Adipocyte (in vitro differentiated cells): Measurements from ENCODE around the gene XYLT1.

Experiments used
- DNase-seq: peaks from one replicate; pipeline ENCODE4 v3.0.0-alpha.2; 2015; ENCODE audit warnings: low read depth
- H3K27me3 ChIP-seq: replicated peaks from 2 replicates; pipeline ENCODE4 v1.7.0; 2013; ENCODE audit warnings: mild to moderate bottlenecking, low read length, moderate library complexity; ENCODE audit not compliant: control insufficient read depth, insufficient read depth
- H3K36me3 ChIP-seq: 2 replicates; pipeline ENCODE4 v1.7.0; 2013; ENCODE audit warnings: low read length, mild to moderate bottlenecking, moderate library complexity; ENCODE audit not compliant: control insufficient read depth, insufficient read depth, severe bottlenecking
- H3K4me1 ChIP-seq: 2 replicates; pipeline ENCODE4 v1.7.0; 2013; ENCODE audit warnings: mild to moderate bottlenecking, low read length, moderate library complexity; ENCODE audit not compliant: control insufficient read depth, insufficient read depth
- H3K4me3 ChIP-seq: 2 replicates; pipeline ENCODE4 v1.7.0; 2013; ENCODE audit warnings: mild to moderate bottlenecking, low read length, moderate library complexity
- H3K9ac ChIP-seq: 2 replicates; pipeline ENCODE4 v1.7.0; 2013; ENCODE audit warnings: mild to moderate bottlenecking, low read length, moderate library complexity
- H3K9me3 ChIP-seq: 2 replicates; pipeline ENCODE4 v1.7.0; 2013; ENCODE audit warnings: mild to moderate bottlenecking, low read length, moderate library complexity; ENCODE audit not compliant: control insufficient read depth

Gene XYLT1

DNA sequence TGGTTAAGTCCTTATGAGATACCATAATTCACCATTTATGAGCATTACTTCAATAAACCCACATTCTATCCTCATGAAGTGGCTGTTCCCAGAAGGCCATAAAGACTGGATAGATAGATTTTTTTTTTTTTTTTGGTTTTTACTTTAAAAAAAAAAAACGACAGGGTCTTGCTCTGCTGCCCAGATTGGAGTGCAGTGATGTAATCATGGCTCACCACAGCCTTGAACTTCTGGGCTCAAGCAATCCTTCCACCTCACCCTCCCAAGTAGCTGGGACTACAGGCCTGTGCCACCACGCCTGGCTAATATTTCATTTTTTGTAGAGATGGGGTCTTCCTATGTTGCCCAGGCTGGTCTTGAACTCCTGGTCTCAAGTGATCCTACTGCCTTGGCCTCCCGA lies 102.3 kb downstream of the XYLT1 start:
- H3K9me3 ChIP-seq, result no peaks in the 10 kb centered on the region
- no peak overlapping the region for H3K4me3 ChIP-seq
- H3K36me3 ChIP-seq, result no peaks in the 10 kb centered on the region
- H3K27me3 ChIP-seq, result no peaks in the 10 kb centered on the region
- H3K9ac ChIP-seq, result no peak overlapping the region
- DNase-seq, result no peak
- peaks cover 49% of the 10 kb centered on the region for H3K4me1 ChIP-seq

DNA sequence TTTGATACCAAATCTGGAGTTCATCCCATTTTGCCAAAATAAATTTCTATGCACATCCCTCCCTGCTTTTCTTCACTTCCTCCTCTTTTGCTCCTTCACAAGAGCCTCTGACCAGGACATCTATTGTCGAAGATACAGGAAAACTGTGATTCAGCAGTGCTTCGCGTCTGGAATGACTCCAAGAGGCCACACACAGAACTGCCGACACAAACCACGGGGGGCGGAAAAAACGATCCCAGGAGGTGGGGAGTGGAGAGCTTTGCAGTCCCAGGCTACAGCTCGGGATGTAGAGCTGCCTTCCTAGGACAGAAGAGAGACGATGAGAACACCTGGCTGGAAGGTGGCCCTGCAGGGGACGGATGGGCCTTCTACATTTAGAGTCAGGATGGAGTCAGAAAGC lies 102.8 kb downstream of the XYLT1 start:
- H3K36me3 ChIP-seq, result no peaks in the 10 kb centered on the region
- H3K4me1 ChIP-seq, result peaks cover 54% of the 10 kb centered on the region
- H3K27me3 ChIP-seq, result no peaks in the 10 kb centered on the region
- H3K9ac ChIP-seq, result no peak overlapping the region
- no peak overlapping the region for H3K4me3 ChIP-seq
- no peak for DNase-seq
- no peaks in the 10 kb centered on the region for H3K9me3 ChIP-seq

DNA sequence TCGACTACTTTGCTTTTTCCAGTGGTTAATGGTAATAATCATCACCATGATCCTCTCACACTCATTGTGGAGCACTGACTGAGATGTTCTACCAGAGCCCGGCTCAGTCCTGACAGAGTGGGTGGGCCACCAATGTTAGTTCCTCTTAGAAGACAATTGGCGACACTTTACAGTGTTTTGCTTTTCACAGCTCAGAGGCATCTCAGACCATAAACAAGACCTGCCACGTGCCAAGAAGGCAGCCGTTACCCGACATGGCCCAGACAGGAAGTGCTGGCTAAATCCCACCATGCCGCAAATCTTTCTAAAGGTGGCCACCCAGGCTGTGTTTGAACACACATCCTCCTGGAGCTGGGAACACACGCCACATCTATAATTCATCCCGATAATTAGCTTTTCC lies 103.7 kb downstream of the XYLT1 start:
- no peak overlapping the region for H3K9ac ChIP-seq
- peaks cover 63% of the 10 kb centered on the region for H3K4me1 ChIP-seq
- no peaks in the 10 kb centered on the region for H3K9me3 ChIP-seq
- no peak for DNase-seq
- no peaks in the 10 kb centered on the region for H3K27me3 ChIP-seq
- no peak overlapping the region for H3K4me3 ChIP-seq
- H3K36me3 ChIP-seq, result no peaks in the 10 kb centered on the region

DNA sequence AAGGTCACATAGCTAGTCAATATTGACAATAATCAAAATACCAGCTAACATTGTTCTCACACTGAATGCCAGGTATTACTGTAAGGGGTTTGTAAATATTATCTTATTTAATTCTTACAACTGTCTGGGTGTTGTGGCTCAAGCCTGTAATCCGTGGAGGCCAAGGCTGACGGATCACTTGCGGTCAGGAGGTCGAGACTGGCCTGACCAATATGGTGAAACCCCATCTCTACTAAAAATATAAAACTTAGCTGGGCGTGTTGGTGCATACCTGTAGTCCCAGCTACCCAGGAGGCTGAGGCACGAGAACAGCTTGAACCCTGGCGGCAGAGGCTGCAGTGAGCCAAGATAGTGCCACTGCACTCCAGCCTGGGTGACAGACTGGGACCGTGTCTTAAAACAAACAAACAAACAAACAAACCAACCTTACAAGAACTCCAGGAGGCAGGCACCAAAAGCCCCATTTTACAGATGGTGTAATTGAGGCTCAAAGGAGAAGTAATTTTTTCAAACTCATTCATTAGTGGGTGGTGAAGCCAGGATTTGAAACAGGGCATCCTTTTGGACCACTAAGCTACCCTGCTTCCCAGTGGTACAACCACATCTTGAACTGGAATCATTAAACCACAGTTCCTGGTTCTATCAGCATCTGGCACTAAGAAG lies 104.3 kb downstream of the XYLT1 start:
- DNase-seq, result no peak
- no peaks in the 10 kb centered on the region for H3K9me3 ChIP-seq

DNA sequence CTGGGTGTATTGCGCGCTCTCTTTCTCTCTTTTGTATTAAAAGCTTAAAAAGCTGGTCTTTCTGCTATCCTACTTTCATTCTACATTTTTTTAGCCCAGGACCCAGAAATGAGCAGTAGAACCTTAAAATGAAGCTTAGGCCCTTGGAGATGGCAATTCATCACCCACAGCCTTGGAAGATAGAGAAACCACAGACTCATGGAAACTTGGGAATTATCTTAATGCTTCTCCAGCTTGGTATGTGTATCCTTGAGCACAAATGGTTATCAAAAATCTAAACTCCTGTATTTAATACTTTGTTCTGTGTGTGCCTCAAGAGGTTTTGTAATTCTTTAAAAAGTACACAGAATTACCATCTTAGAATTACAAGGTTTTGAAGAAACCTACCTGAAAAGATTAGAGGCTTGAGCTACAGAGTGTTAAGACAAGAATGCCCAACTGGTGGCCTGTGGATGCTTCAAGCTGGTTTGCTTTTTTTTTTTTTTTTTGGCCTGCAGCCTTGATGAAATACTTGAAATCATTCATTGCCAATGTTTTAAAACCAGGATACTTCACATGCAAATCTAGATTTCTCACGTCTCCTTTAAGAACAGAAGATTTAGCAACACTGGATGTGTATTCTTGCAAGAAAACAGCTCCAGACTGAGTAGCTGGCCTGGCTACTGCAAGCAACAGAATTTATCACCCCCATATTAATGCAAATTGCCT lies 105.0 kb downstream of the XYLT1 start:
- Histone ChIP-seq H3K36me3 (no peaks in the 10 kb centered on the region), H3K27me3 (no peaks in the 10 kb centered on the region), H3K9me3 (no peaks in the 10 kb centered on the region), H3K4me1 (peaks cover 69% of the 10 kb centered on the region), H3K4me3 (no peak overlapping the region), H3K9ac (peak overlapping the region; percentile 25)
- peak; percentile 68 for DNase-seq

More for the DNA sequence above, 104.3 kb downstream of the XYLT1 start:
- no peak overlapping the region for H3K4me3 ChIP-seq
- no peak overlapping the region for H3K9ac ChIP-seq
- H3K36me3 ChIP-seq, result no peaks in the 10 kb centered on the region
- no peaks in the 10 kb centered on the region for H3K27me3 ChIP-seq
- peaks cover 68% of the 10 kb centered on the region for H3K4me1 ChIP-seq

DNA sequence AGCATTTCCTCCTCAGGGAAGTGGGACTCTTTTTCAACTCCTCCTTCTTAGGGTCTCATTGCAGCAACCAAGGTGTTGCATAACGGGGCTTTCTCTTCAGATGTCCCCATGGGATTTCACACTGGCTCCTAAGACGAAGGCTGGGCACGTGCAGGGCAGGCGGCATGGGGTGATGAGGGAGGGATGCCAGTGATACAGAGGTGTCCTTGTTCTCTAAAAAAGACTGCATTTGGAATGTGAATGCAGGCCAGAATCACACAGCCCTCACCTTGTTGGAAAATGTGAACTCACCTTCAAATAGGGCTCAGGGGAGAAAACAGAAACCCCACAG lies 105.6 kb downstream of the XYLT1 start:
- Histone ChIP-seq H3K4me3 (peak overlapping the region; percentile 52), H3K9ac (peak overlapping the region; percentile 25), H3K27me3 (no peaks in the 10 kb centered on the region), H3K9me3 (no peaks in the 10 kb centered on the region), H3K4me1 (peaks cover 66% of the 10 kb centered on the region), H3K36me3 (no peaks in the 10 kb centered on the region)
- DNase-seq, result peak; percentile 38

DNA sequence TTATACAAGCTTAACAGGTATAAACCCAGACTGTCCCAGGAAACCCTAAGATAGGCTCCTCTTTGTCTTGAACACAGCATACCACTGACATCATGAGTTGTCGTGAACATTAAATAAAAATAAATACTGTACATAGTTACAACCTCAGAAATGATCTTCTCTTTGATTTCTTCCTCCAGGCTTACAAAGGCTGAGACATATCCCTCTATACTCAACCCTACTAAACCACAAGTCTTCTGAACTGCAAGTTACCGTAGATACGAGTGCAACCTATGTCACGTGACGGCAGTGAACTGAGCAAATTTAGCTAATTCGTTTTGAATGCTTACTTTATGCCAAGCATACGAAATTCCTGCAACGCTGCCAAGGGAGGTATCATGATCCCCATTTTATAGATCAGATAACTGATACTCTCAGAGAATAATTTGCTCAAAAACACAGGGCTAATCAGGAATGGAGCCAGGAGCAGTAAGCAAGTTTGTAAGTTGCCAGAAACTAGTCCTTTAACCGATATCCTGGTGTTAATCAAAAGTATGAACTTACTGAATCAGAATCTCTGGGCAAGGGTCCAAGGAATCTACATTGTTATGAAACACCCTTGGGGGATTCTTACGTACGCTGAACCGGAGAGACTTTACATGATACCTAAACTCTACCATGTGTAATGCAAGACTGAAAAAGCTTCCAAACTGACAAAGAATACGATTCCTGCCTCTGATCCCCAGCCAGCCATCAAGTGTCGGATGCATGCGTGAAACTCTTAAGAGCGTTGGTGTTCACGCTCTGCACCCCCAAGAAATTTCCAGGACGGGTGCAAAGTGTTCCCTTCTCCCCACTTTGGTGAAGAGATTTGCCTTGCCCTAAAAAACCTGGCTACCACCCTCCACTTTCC lies 106.2 kb downstream of the XYLT1 start:
- Histone ChIP-seq H3K9me3 (no peaks in the 10 kb centered on the region), H3K4me1 (peaks cover 70% of the 10 kb centered on the region)
- DNase-seq, result peak; percentile 96

DNA sequence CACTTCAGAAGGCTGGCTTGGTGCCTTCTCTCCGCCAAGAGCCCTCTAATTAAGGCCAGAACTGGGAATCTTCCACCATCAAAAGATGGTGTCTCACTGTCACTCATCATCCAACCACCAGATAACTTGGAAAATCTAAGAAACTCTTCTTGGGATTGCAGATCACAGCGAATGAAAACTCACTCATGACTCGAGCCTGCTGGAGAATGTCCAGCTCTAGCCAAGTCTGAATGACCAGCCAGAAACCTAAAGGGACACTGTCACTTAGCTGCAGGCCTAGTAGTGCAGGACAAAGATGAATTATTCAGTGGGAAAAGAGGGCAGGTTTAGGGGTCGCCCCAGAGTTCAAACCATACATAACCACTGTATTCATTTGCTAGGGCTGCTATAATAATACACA lies 107.8 kb downstream of the XYLT1 start:
- H3K9ac ChIP-seq, result no peak overlapping the region
- no peaks in the 10 kb centered on the region for H3K36me3 ChIP-seq
- H3K9me3 ChIP-seq, result no peaks in the 10 kb centered on the region
- H3K27me3 ChIP-seq, result no peaks in the 10 kb centered on the region
- no peak for DNase-seq
- H3K4me1 ChIP-seq, result peaks cover 81% of the 10 kb centered on the region
- H3K4me3 ChIP-seq, result no peak overlapping the region

More for the DNA sequence above, 106.2 kb downstream of the XYLT1 start:
- Histone ChIP-seq H3K4me3 (peak overlapping the region; percentile 52), H3K27me3 (no peaks in the 10 kb centered on the region), H3K36me3 (no peaks in the 10 kb centered on the region), H3K9ac (peak overlapping the region; percentile 5)

DNA sequence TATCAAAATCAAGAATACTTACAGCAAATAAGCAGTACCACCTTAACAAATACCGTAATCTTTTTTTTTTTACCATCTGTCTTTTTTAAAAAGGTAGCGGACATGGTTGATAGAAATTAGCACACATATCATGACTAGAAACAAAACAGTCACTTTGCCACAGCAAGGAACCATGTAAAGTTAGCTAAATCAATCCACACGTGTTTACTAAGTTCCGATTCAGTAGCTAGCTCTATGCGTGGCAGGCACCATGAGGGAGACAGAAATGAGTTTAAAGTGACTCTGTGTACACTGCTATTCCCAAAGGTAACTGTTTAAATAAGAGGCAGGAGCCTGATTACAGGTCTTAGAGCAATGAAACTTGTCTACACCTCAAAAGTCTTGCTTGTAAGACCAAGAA lies 108.6 kb downstream of the XYLT1 start:
- DNase-seq, result no peak
- Histone ChIP-seq H3K27me3 (no peaks in the 10 kb centered on the region), H3K9ac (no peak overlapping the region), H3K4me1 (peaks cover 73% of the 10 kb centered on the region), H3K36me3 (peaks cover 4% of the 10 kb centered on the region), H3K9me3 (no peaks in the 10 kb centered on the region), H3K4me3 (no peak overlapping the region)

DNA sequence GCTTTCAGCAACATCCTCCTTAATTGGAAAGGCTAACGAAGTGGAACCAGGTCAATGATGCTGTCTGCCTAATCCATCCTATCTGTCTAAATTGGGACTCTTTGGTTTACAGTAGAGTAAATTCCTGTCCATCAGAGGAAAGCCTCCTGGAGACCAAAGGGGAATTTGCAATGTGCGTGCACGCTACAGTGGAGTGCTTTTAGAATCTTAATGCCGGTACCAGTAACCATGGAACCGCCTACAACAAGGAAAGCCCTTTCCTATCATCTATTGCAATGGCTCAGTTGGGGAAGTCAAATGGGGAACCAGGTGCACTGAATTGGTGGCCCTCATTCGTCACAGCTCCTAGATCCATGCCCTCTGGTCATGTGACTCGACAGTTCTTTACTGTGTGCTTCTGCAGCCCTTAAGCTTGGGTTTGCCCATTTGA lies 110.1 kb downstream of the XYLT1 start:
- Histone ChIP-seq H3K9me3 (no peaks in the 10 kb centered on the region), H3K36me3 (peaks cover 9% of the 10 kb centered on the region), H3K27me3 (no peaks in the 10 kb centered on the region), H3K4me3 (no peak overlapping the region), H3K9ac (no peak overlapping the region), H3K4me1 (peaks cover 59% of the 10 kb centered on the region)
- DNase-seq, result no peak

DNA sequence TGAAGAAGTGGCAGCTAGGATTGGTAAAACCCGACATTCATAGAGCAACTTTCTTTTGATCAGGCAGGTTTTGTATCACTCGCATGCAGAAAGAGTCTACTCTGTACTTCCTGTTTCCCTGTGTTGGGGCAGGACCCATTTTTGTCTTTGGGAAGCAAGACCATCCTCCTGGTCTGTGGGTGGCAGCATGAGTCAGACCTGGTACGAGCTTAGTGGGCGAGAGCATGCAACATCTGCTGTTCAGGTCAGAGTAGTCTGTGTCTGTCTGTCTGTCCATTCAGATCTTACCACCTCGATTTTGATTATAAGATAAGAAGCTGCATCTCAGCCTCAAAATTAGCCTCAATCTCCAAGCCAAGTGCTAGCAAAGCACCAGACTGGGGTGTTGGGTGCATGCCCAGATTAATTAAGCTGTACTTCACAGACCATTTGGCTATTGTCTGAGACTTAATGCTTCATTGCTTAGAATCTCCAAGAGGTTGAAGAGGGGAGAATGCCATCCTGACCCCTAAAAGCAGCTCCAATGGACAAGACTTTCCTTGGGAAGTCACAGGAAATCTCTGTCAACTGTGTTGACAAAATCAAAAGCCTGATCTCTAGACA lies 110.9 kb downstream of the XYLT1 start:
- peaks cover 10% of the 10 kb centered on the region for H3K36me3 ChIP-seq
- peak; percentile 53 for DNase-seq
- no peak overlapping the region for H3K9ac ChIP-seq
- H3K4me1 ChIP-seq, result peaks cover 51% of the 10 kb centered on the region
- H3K27me3 ChIP-seq, result no peaks in the 10 kb centered on the region
- H3K4me3 ChIP-seq, result no peak overlapping the region
- H3K9me3 ChIP-seq, result no peaks in the 10 kb centered on the region
